ENCODE results near the gene RIT1. TPM values are rescaled to one million over a fixed set of nuclear protein-coding genes. Genes with fewer than 3 reads are reported as not detected.

Gene RIT1
- polyA plus RNA-seq, 1 donor from 2014 or later, result 83.5 TPM

- Histone ChIP-seq H3K4me3 (ENCODE audit: low read length) (no peak overlapping the region), H3K79me2 (replicated peaks; ENCODE audit: insufficient read depth, low read length) (peaks cover 37% of the 10 kb centered on the region), H3K4me2 (ENCODE audit: low read length) (no peak overlapping the region), H3K27ac (ENCODE audit: low read length) (no peak overlapping the region), H4K20me1 (ENCODE audit: insufficient read depth) (peaks cover 16% of the 10 kb centered on the region), H3F3A (ENCODE audit: insufficient read depth, low read length, poor library complexity, severe bottlenecking) (no peaks in the 10 kb centered on the region), H2AFZ (ENCODE audit: low read depth, low read length) (no peak overlapping the region), H3K9me2 (ENCODE audit: insufficient read depth, low read length) (no peaks in the 10 kb centered on the region), H3K9ac (ENCODE audit: low read length) (no peak overlapping the region), H3K27me3 (ENCODE audit: insufficient read depth, low read depth, low read length) (no peaks in the 10 kb centered on the region), H3K36me3 (ENCODE audit: insufficient read depth, low read length) (peaks cover 16% of the 10 kb centered on the region), H3K9me3 (ENCODE audit: low read length) (no peaks in the 10 kb centered on the region)
- TF ChIP-seq CTCF (IDR thresholded peaks at IDR 0.05; ENCODE audit: poor library complexity, severe bottlenecking) (no peak), REST (IDR thresholded peaks at IDR 0.05; ENCODE audit: borderline replicate concordance) (no peak), POLR2AphosphoS5 (IDR thresholded peaks at IDR 0.05) (no peak), RAD21 (conservative IDR thresholded peaks at IDR 0.05) (no peak), MXI1 (conservative IDR thresholded peaks at IDR 0.05; ENCODE audit: poor library complexity, severe bottlenecking) (no peak), EP300 (conservative IDR thresholded peaks at IDR 0.05; ENCODE audit: poor library complexity, severe bottlenecking) (no peak), EZH2 (IDR thresholded peaks at IDR 0.05; ENCODE audit: borderline replicate concordance, insufficient read depth, low read length, poor library complexity, severe bottlenecking) (no peak), TAF1 (IDR thresholded peaks at IDR 0.05; ENCODE audit: low read depth) (no peak), SMC3 (conservative IDR thresholded peaks at IDR 0.05; ENCODE audit: poor library complexity) (no peak)
Observed at GRCh38 chr1:155880251-155880650, 30.9 kb downstream of the RIT1 start.

- Histone ChIP-seq H3K36me3 (ENCODE audit: insufficient read depth, low read length) (peaks cover 14% of the 10 kb centered on the region), H3K4me2 (ENCODE audit: low read length) (no peak overlapping the region), H3K9me3 (ENCODE audit: low read length) (no peaks in the 10 kb centered on the region), H3K79me2 (replicated peaks; ENCODE audit: insufficient read depth, low read length) (peaks cover 57% of the 10 kb centered on the region), H3K4me3 (ENCODE audit: low read length) (no peak overlapping the region), H3K27ac (ENCODE audit: low read length) (no peak overlapping the region), H2AFZ (ENCODE audit: low read depth, low read length) (no peak overlapping the region), H3K9me2 (ENCODE audit: insufficient read depth, low read length) (no peaks in the 10 kb centered on the region), H3F3A (ENCODE audit: insufficient read depth, low read length, poor library complexity, severe bottlenecking) (no peaks in the 10 kb centered on the region), H3K9ac (ENCODE audit: low read length) (no peak overlapping the region), H3K27me3 (ENCODE audit: insufficient read depth, low read depth, low read length) (no peaks in the 10 kb centered on the region), H4K20me1 (ENCODE audit: insufficient read depth) (peaks cover 22% of the 10 kb centered on the region)
- TF ChIP-seq EP300 (conservative IDR thresholded peaks at IDR 0.05; ENCODE audit: poor library complexity, severe bottlenecking), result no peak
- TF ChIP-seq CTCF (IDR thresholded peaks at IDR 0.05; ENCODE audit: poor library complexity, severe bottlenecking), result no peak
- TF ChIP-seq POLR2AphosphoS5 (IDR thresholded peaks at IDR 0.05), result no peak
- TF ChIP-seq MXI1 (conservative IDR thresholded peaks at IDR 0.05; ENCODE audit: poor library complexity, severe bottlenecking), result no peak
- TF ChIP-seq REST (IDR thresholded peaks at IDR 0.05; ENCODE audit: borderline replicate concordance), result no peak
- TF ChIP-seq EZH2 (IDR thresholded peaks at IDR 0.05; ENCODE audit: borderline replicate concordance, insufficient read depth, low read length, poor library complexity, severe bottlenecking), result no peak
- no peak for TF ChIP-seq RAD21 (conservative IDR thresholded peaks at IDR 0.05)
- no peak for TF ChIP-seq SMC3 (conservative IDR thresholded peaks at IDR 0.05; ENCODE audit: poor library complexity)
- TF ChIP-seq TAF1 (IDR thresholded peaks at IDR 0.05; ENCODE audit: low read depth), result no peak
Observed at GRCh38 chr1:155877945-155878344, 33.2 kb downstream of the RIT1 start.

All from neural cell (in vitro differentiated cells).